ENCODE data around the gene PTCRA.

The PTCRA gene

GRCh38 chr6:42968126-42968701, 52.4 kb downstream of the PTCRA start:
- no peaks in the 10 kb centered on the region for H3K27me3 Mint-ChIP-seq
- peaks cover 5% of the 10 kb centered on the region for H3K36me3 Mint-ChIP-seq (ENCODE audit: low read depth)
- no peaks in the 10 kb centered on the region for H3K9me3 Mint-ChIP-seq
- peaks cover 18% of the 10 kb centered on the region for H3K4me1 Mint-ChIP-seq (ENCODE audit: low read depth)
- H3K27ac Mint-ChIP-seq = no peak overlapping the region
- no peak overlapping the region for H3K4me3 Mint-ChIP-seq

DNA sequence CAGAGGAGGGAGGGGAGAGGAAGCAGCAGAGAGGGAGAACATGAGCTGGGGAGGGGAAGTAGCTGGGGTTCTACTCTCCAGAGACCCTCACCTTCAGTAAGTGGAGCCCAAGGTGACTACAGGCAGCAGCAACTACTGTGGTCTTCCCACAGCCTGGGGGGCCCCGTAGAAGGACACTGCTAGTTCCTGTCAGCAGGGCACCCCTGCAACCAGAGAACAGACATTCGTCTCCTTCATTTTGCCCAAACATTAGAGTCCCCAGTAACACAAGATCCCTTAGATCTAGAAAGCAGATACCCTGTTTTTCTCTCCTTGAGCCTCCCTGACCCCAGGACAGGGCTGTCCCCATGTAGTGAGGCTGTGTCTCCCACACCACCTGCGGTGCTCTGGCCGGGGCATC, 52.9 kb downstream of the PTCRA start:
- no peak overlapping the region for H3K27ac Mint-ChIP-seq
- no peaks in the 10 kb centered on the region for H3K9me3 Mint-ChIP-seq
- peaks cover 5% of the 10 kb centered on the region for H3K36me3 Mint-ChIP-seq (ENCODE audit: low read depth)
- H3K27me3 Mint-ChIP-seq = no peaks in the 10 kb centered on the region
- no peak overlapping the region for H3K4me3 Mint-ChIP-seq
- peaks cover 20% of the 10 kb centered on the region for H3K4me1 Mint-ChIP-seq (ENCODE audit: low read depth)

DNA sequence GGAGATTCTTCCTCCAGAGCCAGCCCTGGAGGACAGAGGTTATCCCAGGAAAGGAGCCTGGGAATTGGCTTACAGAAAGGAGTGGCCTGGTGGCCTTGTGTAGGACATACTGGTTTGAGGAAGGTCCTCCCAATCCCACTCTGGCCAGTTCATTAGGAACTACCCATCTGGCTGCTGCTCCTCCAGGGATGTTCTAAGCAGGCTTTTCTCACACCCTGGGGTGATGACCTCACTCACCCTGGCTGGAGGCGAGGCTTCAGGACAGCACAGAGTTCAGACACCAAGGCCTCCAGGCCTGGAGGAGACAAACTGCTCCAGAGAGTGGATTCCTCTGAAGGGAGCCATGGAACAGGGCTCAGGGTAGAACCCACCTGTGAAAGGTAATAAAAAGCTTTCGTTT, 53.6 kb downstream of the PTCRA start:
- Mint-ChIP-seq H3K36me3 (ENCODE audit: low read depth) (peaks cover 4% of the 10 kb centered on the region), H3K27ac (no peak overlapping the region), H3K4me3 (no peak overlapping the region), H3K4me1 (ENCODE audit: low read depth) (peaks cover 23% of the 10 kb centered on the region), H3K9me3 (no peaks in the 10 kb centered on the region), H3K27me3 (no peaks in the 10 kb centered on the region)

DNA sequence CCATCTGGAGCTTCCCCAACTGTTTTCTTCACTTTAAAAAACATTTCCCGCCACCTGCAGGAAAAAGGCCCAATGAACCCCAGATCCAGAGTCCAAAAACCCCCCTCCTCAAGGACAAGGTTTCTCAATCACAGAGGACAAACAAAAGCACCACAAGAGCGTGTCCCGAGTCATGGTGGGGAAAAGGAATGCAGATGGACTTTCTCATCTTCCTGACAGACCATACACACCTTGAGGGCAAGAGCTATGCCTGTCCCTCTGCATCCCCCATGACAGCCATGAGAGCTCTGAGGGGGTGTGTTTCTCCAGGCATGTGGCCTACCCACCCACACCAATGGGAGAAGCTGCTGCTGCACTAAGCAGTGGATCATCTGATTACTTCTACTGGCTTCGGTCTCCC, 54.1 kb downstream of the PTCRA start:
- H3K36me3 Mint-ChIP-seq (ENCODE audit: low read depth) = no peaks in the 10 kb centered on the region
- no peaks in the 10 kb centered on the region for H3K27me3 Mint-ChIP-seq
- H3K4me1 Mint-ChIP-seq (ENCODE audit: low read depth) = peaks cover 28% of the 10 kb centered on the region
- H3K4me3 Mint-ChIP-seq = no peak overlapping the region
- H3K27ac Mint-ChIP-seq = no peak overlapping the region
- no peaks in the 10 kb centered on the region for H3K9me3 Mint-ChIP-seq

DNA sequence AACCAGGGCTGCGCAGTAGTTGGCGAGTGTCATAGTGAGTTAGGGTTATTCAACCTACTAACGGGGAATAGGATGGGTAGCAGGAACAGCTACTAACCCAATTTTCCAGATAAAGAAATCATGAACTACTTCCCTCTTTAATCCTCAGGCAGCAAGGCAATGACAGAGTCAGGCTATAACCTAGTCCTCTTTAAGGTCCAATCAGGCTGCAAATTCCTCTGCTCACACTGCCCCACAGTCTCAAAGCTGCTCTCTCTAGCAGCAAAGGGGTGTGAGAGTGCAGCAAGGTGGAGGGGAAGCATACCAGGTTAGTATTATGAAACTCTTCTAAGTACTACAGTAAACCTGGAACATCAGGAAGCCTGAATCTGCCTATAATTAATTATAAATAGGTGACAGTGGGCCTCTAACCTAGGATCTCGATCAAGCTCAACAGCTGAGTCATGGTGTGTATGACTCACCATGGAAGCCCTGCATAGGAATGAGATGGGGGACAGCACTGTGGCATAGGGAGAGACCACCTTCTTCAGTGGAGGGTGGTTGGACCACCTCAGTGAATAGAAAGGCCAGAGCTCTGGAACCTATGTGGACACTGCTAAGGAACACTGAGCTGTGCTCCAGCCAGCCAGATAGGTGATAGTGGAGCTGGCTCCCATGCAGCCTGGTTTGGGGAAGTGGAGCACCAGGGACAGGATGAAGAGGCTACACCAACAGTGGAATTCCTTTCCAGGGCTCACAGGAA, 55.2 kb downstream of the PTCRA start:
- H3K27ac Mint-ChIP-seq = peak overlapping the region; percentile 83
- H3K4me1 Mint-ChIP-seq (ENCODE audit: low read depth) = peaks cover 35% of the 10 kb centered on the region
- no peaks in the 10 kb centered on the region for H3K9me3 Mint-ChIP-seq
- no peaks in the 10 kb centered on the region for H3K27me3 Mint-ChIP-seq
- no peaks in the 10 kb centered on the region for H3K36me3 Mint-ChIP-seq (ENCODE audit: low read depth)
- no peak overlapping the region for H3K4me3 Mint-ChIP-seq

DNA sequence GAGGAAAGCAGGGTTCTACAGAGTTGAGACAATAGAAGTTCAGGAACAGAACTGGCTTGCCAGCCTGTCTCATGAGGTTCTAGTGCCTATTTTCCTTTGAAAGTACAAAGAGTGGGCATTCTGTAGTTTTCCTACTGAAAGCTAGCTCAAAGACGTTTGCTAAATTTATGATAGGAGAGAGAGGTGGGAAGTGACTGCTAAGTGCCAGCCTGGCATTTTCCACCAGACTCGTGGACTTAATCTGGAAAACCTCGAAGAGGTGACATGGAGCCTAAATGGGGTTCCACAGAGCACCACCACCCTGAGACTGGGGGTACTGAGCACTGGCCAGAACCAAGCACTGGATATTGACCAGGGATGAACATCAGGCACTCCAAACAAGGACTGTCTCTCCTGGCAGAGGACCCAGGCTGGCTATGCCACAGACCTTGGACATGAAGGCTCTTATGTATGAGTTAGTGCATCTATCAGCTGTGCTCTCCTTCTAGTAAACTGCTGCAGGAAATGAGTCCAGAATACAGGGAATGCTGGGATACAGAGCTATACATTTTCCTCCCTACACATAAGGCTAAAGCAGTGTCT, 56.0 kb downstream of the PTCRA start:
- Mint-ChIP-seq H3K27me3 (no peaks in the 10 kb centered on the region), H3K9me3 (no peaks in the 10 kb centered on the region), H3K36me3 (ENCODE audit: low read depth) (peaks cover 3% of the 10 kb centered on the region), H3K4me3 (no peak overlapping the region), H3K27ac (no peak overlapping the region), H3K4me1 (ENCODE audit: low read depth) (peaks cover 43% of the 10 kb centered on the region)

GRCh38 chr6:42973926-42974325, 58.1 kb downstream of the PTCRA start:
- Mint-ChIP-seq H3K4me1 (ENCODE audit: low read depth) (peaks cover 55% of the 10 kb centered on the region), H3K36me3 (ENCODE audit: low read depth) (peaks cover 13% of the 10 kb centered on the region), H3K27ac (no peak overlapping the region), H3K27me3 (no peaks in the 10 kb centered on the region), H3K9me3 (no peaks in the 10 kb centered on the region), H3K4me3 (no peak overlapping the region)

DNA sequence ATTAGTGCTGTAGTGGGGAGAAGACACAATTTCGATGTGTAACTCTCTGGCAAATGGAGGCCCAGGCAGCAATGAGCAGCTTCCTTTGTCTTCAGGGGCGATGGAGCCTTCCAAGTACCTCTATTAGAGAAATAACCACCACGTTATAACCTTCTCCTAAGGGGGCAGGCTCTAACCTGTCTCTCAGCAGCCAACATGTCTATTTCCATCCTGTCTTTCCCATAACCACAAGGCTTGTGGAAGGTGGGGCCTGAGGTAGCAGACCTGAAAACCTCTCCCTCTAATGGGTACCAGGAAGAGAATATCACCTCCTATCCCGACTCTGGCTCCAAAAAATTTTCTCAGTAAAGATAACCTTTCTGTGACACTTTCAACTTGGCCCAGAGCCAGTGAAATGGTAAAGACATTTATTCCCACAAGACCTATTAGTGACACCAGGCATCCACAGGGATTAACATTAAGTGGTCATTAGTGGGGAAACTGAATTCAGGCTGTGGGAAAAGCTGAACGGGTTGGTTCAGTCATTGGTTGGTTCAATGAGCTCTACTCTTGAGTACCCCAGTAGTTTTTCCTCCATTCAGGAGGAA, 59.2 kb downstream of the PTCRA start:
- H3K27ac Mint-ChIP-seq = peak overlapping the region; percentile 80
- H3K9me3 Mint-ChIP-seq = no peaks in the 10 kb centered on the region
- no peak overlapping the region for H3K4me3 Mint-ChIP-seq
- peaks cover 64% of the 10 kb centered on the region for H3K4me1 Mint-ChIP-seq (ENCODE audit: low read depth)
- H3K27me3 Mint-ChIP-seq = no peaks in the 10 kb centered on the region
- peaks cover 13% of the 10 kb centered on the region for H3K36me3 Mint-ChIP-seq (ENCODE audit: low read depth)

Measured in stimulated activated naive CD8-positive, alpha-beta T cell treated with anti-CD3 and anti-CD28 coated beads, Interleukin-15, Interleukin-2, amounts not matched to agents 100 ng/mL and 50 ng/mL, for 24 hours (primary cell).